ENCODE measurements around the gene PPA2. TPM values are rescaled to one million over a fixed set of nuclear protein-coding genes. Genes with fewer than 3 reads are reported as not detected.

PPA2 gene
- total RNA-seq, 1 experiment from 2014 or later, result 98.5 TPM

DNA sequence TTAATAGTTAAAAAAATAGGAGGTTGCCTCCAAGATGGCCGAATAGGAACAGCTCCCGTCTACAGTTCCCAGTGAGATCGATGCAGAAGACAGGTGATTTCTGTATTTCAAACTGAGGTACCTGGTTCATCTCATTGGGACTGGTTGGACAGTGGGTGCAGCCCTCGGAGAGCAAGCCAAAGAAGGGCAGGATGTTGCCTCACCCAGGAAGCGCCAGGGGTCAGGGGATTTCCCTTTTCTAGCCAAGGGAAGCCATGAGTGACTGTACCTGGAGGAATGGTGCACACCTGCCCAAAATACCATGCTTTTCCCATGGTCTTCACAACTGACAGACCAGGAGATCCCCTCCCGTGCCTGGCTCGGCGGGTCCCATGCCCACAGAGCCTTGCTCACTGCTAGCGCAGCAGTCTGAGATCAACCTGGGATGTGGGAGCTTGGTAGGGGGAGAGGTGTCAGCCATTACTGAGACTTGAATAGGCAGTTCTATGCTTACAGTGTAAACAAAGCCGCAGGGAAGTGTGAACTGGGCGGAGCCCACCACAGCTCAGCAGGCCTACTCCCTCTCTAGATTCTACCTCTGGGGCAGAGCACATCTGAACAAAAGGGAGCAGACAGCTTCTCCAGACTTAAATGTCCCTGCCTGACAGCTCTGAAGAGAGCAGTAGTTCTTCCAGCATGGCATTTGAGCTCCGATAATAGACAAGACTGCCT, 47.5 kb downstream of the PPA2 start:
- ATAC-seq (no peak), DNase-seq (ENCODE audit: low read depth, low spot score) (no peak)
- no peak overlapping the region for H3K4me2 ChIP-seq (ENCODE audit: low read length)
- intact Hi-C loops (cut with micrococcal nuclease), result no loop called here
- H4K20me1 ChIP-seq (ENCODE audit: insufficient read depth), result no peaks in the 10 kb centered on the region
- ChIA-PET CTCF (no interaction called here), POLR2A (no interaction called here), RAD21 (ENCODE audit: low non-redundant PET in 1 of 2, low total read pairs in 2 of 2, uncharacterized antibody in 2 of 2, unreplicated experiment in 2 of 2) (no interaction called here)
- BruUV-seq (replicated peaks), result no TSS peak
- H2AFZ ChIP-seq (ENCODE audit: low read depth, low read length, poor library complexity, severe bottlenecking), result no peak overlapping the region
- H3K4me1 ChIP-seq (ENCODE audit: control insufficient read depth in 1 of 2, insufficient read depth in 2 of 2, low read length in 2 of 2), result no peaks in the 10 kb centered on the region
- H3K4me3 ChIP-seq (replicated peaks in 1 of 2; ENCODE audit: low read depth in 1 of 2, low read length in 2 of 2), result no peak overlapping the region
- H3K9ac ChIP-seq (ENCODE audit: low read length), result no peak overlapping the region
- no peak for TF ChIP-seq TCF7L2 (IDR thresholded peaks at IDR 0.05; ENCODE audit: borderline replicate concordance, extremely low read depth, insufficient read depth, insufficient read length)
- TF ChIP-seq POLR2AphosphoS5 (IDR thresholded peaks at IDR 0.05; ENCODE audit: low read depth, low read length), result no peak
- no peak for TF ChIP-seq EZH2 (IDR thresholded peaks at IDR 0.05)
- TF ChIP-seq ELF1 (IDR thresholded peaks at IDR 0.05; ENCODE audit: borderline replicate concordance, low read depth), result no peak
- no peak for TF ChIP-seq RAD21 (IDR thresholded peaks at IDR 0.05; ENCODE audit: low read depth)
- TF ChIP-seq, protein P1, sequence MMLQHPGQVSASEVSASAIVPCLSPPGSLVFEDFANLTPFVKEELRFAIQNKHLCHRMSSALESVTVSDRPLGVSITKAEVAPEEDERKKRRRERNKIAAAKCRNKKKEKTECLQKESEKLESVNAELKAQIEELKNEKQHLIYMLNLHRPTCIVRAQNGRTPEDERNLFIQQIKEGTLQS (IDR thresholded peaks at IDR 0.05), result no peak
- TF ChIP-seq SP1 (IDR thresholded peaks at IDR 0.05; ENCODE audit: low read depth), result no peak
- TF ChIP-seq EZH2phosphoT487 (IDR thresholded peaks at IDR 0.05; ENCODE audit: borderline replicate concordance), result no peak
- TF ChIP-seq, protein P2, sequence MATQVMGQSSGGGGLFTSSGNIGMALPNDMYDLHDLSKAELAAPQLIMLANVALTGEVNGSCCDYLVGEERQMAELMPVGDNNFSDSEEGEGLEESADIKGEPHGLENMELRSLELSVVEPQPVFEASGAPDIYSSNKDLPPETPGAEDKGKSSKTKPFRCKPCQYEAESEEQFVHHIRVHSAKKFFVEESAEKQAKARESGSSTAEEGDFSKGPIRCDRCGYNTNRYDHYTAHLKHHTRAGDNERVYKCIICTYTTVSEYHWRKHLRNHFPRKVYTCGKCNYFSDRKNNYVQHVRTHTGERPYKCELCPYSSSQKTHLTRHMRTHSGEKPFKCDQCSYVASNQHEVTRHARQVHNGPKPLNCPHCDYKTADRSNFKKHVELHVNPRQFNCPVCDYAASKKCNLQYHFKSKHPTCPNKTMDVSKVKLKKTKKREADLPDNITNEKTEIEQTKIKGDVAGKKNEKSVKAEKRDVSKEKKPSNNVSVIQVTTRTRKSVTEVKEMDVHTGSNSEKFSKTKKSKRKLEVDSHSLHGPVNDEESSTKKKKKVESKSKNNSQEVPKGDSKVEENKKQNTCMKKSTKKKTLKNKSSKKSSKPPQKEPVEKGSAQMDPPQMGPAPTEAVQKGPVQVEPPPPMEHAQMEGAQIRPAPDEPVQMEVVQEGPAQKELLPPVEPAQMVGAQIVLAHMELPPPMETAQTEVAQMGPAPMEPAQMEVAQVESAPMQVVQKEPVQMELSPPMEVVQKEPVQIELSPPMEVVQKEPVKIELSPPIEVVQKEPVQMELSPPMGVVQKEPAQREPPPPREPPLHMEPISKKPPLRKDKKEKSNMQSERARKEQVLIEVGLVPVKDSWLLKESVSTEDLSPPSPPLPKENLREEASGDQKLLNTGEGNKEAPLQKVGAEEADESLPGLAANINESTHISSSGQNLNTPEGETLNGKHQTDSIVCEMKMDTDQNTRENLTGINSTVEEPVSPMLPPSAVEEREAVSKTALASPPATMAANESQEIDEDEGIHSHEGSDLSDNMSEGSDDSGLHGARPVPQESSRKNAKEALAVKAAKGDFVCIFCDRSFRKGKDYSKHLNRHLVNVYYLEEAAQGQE (IDR thresholded peaks at IDR 0.05; ENCODE audit: low read depth), result no peak
- TF ChIP-seq EGR1 (IDR thresholded peaks at IDR 0.05; ENCODE audit: low read depth), result no peak
- TF ChIP-seq ZNF274 (IDR thresholded peaks at IDR 0.05; ENCODE audit: low read depth, low read length), result no peak
- no peak for TF ChIP-seq FOSL1 (IDR thresholded peaks at IDR 0.05; ENCODE audit: low read depth)
- TF ChIP-seq, protein P3, sequence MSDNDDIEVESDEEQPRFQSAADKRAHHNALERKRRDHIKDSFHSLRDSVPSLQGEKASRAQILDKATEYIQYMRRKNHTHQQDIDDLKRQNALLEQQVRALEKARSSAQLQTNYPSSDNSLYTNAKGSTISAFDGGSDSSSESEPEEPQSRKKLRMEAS (IDR thresholded peaks at IDR 0.05), result no peak
- no peak for TF ChIP-seq JUND (IDR thresholded peaks at IDR 0.05)
- H3K9me3 ChIP-seq (ENCODE audit: control insufficient read depth in 1 of 2, insufficient read depth in 1 of 2, low read depth in 1 of 2, low read length in 2 of 2), result no peaks in the 10 kb centered on the region
- no peaks in the 10 kb centered on the region for H3K27me3 ChIP-seq (ENCODE audit: insufficient read depth, low read length)
- H3K36me3 ChIP-seq (ENCODE audit: control insufficient read depth in 1 of 2, insufficient read depth in 2 of 2, low read length in 2 of 2), result peaks cover 0 to 10% of the 10 kb centered on the region in 2 experiments; a peak in 1 of 4 replicates
- no peaks in the 10 kb centered on the region for H3K79me2 ChIP-seq (ENCODE audit: insufficient read depth, low read length)
- H3K9me2 ChIP-seq (ENCODE audit: insufficient read depth), result no peaks in the 10 kb centered on the region
- H3K27ac ChIP-seq (ENCODE audit: low read depth, low read length), result no peak overlapping the region

Data from HCT116 (cell line).